ENCODE results near the gene CAPN12. TPM values are rescaled to one million over a fixed set of nuclear protein-coding genes. Genes with fewer than 3 reads are reported as not detected.

CAPN12 gene
- polyA plus RNA-seq, 3 donors: 1.8 TPM; not detected in 2

DNA sequence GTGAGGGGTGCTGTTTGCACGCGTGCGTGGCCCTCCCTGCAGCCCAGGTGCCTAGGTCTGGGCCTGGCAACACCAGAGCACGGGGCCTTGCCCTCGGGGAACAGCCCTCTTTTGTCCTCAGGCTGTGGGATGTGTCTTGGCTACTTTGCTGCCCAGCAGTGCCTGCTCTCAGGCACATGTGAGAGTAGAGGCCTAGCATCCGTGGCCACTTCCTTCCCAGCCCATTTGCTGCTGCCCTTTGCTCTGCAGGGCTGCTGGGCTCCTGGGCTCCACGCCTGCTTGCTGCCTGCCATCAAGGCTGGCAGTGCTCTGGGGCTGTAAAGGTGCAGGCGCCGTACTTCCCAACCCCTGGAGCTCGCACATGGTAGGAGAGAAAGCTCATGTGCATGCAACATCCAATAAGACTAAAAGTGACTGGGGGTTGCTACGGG is 46.6 kb downstream of the CAPN12 start:
- Mint-ChIP-seq H3K36me3 (peaks cover 34 to 61% of the 10 kb centered on the region in 2 donors), H3K4me3 (no peak overlapping the region), H3K9me3 (peaks cover 0 to 2% (median 0%) of the 10 kb centered on the region in 7 donors), H3K27me3 (ENCODE audit: low read depth in 3 of 3) (no peaks in the 10 kb centered on the region), H3K4me1 (peaks cover 60% of the 10 kb centered on the region), H3K27ac (peak overlapping the region in 2 of 7 donors; percentile 38 to 84)
- no peaks in the 10 kb centered on the region for H3K27me3 ChIP-seq (ENCODE audit: control insufficient read depth in 2 of 2, insufficient read depth in 2 of 2, low read length in 2 of 2)
- TF ChIP-seq, protein P1, sequence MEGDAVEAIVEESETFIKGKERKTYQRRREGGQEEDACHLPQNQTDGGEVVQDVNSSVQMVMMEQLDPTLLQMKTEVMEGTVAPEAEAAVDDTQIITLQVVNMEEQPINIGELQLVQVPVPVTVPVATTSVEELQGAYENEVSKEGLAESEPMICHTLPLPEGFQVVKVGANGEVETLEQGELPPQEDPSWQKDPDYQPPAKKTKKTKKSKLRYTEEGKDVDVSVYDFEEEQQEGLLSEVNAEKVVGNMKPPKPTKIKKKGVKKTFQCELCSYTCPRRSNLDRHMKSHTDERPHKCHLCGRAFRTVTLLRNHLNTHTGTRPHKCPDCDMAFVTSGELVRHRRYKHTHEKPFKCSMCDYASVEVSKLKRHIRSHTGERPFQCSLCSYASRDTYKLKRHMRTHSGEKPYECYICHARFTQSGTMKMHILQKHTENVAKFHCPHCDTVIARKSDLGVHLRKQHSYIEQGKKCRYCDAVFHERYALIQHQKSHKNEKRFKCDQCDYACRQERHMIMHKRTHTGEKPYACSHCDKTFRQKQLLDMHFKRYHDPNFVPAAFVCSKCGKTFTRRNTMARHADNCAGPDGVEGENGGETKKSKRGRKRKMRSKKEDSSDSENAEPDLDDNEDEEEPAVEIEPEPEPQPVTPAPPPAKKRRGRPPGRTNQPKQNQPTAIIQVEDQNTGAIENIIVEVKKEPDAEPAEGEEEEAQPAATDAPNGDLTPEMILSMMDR (IDR thresholded peaks at IDR 0.05): no peak
- peaks cover 26 to 50% of the 10 kb centered on the region in 2 donors for H3K36me3 ChIP-seq (replicated peaks in 1 of 2; ENCODE audit: control insufficient read depth in 1 of 2, insufficient read depth in 2 of 2, low read length in 2 of 2)
- peaks cover 42 to 44% of the 10 kb centered on the region in 2 donors for H3K4me1 ChIP-seq (ENCODE audit: control insufficient read depth in 1 of 2, insufficient read depth in 2 of 2, low read length in 2 of 2)
- no peak overlapping the region for H3K4me2 ChIP-seq (replicated peaks; ENCODE audit: extremely low read depth, low read length, poor library complexity, severe bottlenecking)
- no peak for DNase-seq
- 93% methylated on average over 10 of the region's 11 CpGs for WGBS (ENCODE audit: insufficient coverage)
- peaks cover 93% of the 10 kb centered on the region for H4K20me1 ChIP-seq (ENCODE audit: insufficient read depth, low read length)
- no peak overlapping the region for H3K4me3 ChIP-seq (replicated peaks in 1 of 3; ENCODE audit: low read depth in 2 of 3, low read length in 3 of 3)
- H3K9ac ChIP-seq (ENCODE audit: insufficient read depth, low read length, poor library complexity, severe bottlenecking): peak overlapping the region; percentile 8
- no peak overlapping the region for H2AFZ ChIP-seq (ENCODE audit: insufficient read depth, low read depth, low read length, poor library complexity, severe bottlenecking)
- peak overlapping the region in 1 of 2 donors; percentile 79 for H3K27ac ChIP-seq (ENCODE audit: low read depth in 1 of 2, low read length in 2 of 2)
- H3K9me3 ChIP-seq (replicated peaks in 1 of 2; ENCODE audit: control insufficient read depth in 1 of 2, insufficient read depth in 1 of 2, low read length in 2 of 2): no peaks in the 10 kb centered on the region
- intact Hi-C loops (cut with micrococcal nuclease): no loop called here
- peaks cover 94% of the 10 kb centered on the region for H3K79me2 ChIP-seq (ENCODE audit: insufficient read depth, low read length)

DNA sequence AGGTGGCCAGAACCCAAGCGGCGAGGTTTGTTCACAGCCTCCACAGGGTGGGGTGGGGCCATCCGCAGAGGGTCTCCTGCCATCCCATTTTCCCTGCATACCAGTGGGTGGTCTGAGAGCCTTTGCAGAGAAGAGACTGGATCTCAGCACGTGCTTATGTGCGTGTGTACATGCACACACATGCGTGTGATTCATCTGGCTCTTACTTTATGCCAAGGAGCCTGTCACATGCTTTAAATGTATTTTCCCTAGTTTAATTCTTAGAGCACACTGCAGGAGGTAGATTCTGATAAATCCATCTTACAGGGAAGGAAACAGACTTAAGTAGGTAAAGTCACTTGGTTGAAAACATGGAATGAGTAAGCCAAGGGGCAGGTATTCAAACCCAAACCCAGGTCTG is 47.1 kb downstream of the CAPN12 start:
- Mint-ChIP-seq H3K27me3 (ENCODE audit: low read depth in 3 of 3) (no peaks in the 10 kb centered on the region), H3K4me3 (no peak overlapping the region), H3K36me3 (peaks cover 29 to 57% of the 10 kb centered on the region in 2 donors), H3K9me3 (peaks cover 0 to 2% (median 0%) of the 10 kb centered on the region in 7 donors), H3K4me1 (peaks cover 64% of the 10 kb centered on the region), H3K27ac (peak overlapping the region in 1 of 7 donors; percentile 46)
- Histone ChIP-seq H2AFZ (ENCODE audit: insufficient read depth, low read depth, low read length, poor library complexity, severe bottlenecking) (no peak overlapping the region), H3K79me2 (ENCODE audit: insufficient read depth, low read length) (peaks cover 95% of the 10 kb centered on the region), H3K4me1 (ENCODE audit: control insufficient read depth in 1 of 2, insufficient read depth in 2 of 2, low read length in 2 of 2) (peaks cover 46 to 48% of the 10 kb centered on the region in 2 donors), H3K27me3 (ENCODE audit: control insufficient read depth in 2 of 2, insufficient read depth in 2 of 2, low read length in 2 of 2) (no peaks in the 10 kb centered on the region), H4K20me1 (ENCODE audit: insufficient read depth, low read length) (peaks cover 92% of the 10 kb centered on the region), H3K9ac (ENCODE audit: insufficient read depth, low read length, poor library complexity, severe bottlenecking) (no peak overlapping the region), H3K4me3 (replicated peaks in 1 of 3; ENCODE audit: low read depth in 2 of 3, low read length in 3 of 3) (no peak overlapping the region), H3K27ac (ENCODE audit: low read depth in 1 of 2, low read length in 2 of 2) (peak overlapping the region in 1 of 2 donors; percentile 79), H3K9me3 (replicated peaks in 1 of 2; ENCODE audit: control insufficient read depth in 1 of 2, insufficient read depth in 1 of 2, low read length in 2 of 2) (no peaks in the 10 kb centered on the region), H3K36me3 (replicated peaks in 1 of 2; ENCODE audit: control insufficient read depth in 1 of 2, insufficient read depth in 2 of 2, low read length in 2 of 2) (peaks cover 21 to 46% of the 10 kb centered on the region in 2 donors), H3K4me2 (replicated peaks; ENCODE audit: extremely low read depth, low read length, poor library complexity, severe bottlenecking) (no peak overlapping the region)
- WGBS (ENCODE audit: insufficient coverage): 94% methylated on average over 5 of the region's 6 CpGs
- DNase-seq: no peak
- TF ChIP-seq, protein P1 (IDR thresholded peaks at IDR 0.05): no peak
- intact Hi-C loops (cut with micrococcal nuclease): no loop called here
